ENCODE data around the gene TRIM32.

The TRIM32 gene, protein sequence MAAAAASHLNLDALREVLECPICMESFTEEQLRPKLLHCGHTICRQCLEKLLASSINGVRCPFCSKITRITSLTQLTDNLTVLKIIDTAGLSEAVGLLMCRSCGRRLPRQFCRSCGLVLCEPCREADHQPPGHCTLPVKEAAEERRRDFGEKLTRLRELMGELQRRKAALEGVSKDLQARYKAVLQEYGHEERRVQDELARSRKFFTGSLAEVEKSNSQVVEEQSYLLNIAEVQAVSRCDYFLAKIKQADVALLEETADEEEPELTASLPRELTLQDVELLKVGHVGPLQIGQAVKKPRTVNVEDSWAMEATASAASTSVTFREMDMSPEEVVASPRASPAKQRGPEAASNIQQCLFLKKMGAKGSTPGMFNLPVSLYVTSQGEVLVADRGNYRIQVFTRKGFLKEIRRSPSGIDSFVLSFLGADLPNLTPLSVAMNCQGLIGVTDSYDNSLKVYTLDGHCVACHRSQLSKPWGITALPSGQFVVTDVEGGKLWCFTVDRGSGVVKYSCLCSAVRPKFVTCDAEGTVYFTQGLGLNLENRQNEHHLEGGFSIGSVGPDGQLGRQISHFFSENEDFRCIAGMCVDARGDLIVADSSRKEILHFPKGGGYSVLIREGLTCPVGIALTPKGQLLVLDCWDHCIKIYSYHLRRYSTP

DNA sequence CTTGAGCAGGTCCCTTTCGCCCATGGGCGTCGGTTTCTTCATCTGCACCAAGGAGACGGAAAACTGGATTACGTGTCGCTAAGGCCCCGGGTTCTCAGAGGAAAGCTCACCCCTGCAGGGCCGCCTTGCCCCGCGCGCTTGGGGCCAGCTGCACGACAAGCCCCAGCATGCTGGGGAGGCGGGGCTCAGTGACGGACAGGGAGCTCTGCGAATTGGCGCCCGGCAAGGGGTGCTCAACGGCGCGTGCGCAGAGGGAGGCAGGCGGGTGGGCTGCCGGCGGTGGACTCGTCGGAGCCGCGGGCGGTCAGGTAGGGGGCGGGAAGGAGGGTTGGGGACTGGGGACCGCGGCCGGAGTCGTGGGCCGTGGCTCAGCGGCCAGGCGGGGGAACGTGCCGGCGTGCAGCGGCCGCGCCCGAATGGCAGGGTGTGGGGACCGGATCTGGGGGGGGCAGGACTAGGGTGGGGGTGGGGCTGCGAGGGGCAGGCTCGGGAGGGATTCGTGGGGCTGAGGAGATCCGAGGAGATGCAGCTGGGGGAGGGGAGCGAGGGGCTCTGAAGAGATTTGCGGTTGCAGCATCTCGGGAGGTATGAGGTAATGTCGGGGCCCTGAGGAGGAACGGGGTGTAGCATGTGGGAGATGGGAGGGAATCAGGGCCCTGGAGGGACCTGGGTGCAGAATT lies at the start of gene TRIM32:
Gene TRIM32, plus strand, starts transcription at position 232 of the 680 bp plus-strand sequence. CDS start 10,438 bp downstream, outside the sequence.
- Histone ChIP-seq H3K27me3 (ENCODE audit: control insufficient read depth, insufficient read depth, low read length) (peaks cover 9% of the 10 kb centered on the region), H3K9me3 (ENCODE audit: control insufficient read depth, low read depth, low read length) (no peaks in the 10 kb centered on the region), H3K4me1 (ENCODE audit: control insufficient read depth, low read depth, low read length) (peaks cover 12% of the 10 kb centered on the region), H3K27ac (ENCODE audit: low read length) (no peak within 1 kb of the TSS), H3K9ac (ENCODE audit: low read length) (peak within 1 kb of the TSS; percentile 70), H3K36me3 (ENCODE audit: control insufficient read depth, low read depth, low read length) (no peaks in the 10 kb centered on the region), H3K4me3 (ENCODE audit: low read length) (peak within 1 kb of the TSS; percentile 79)

DNA sequence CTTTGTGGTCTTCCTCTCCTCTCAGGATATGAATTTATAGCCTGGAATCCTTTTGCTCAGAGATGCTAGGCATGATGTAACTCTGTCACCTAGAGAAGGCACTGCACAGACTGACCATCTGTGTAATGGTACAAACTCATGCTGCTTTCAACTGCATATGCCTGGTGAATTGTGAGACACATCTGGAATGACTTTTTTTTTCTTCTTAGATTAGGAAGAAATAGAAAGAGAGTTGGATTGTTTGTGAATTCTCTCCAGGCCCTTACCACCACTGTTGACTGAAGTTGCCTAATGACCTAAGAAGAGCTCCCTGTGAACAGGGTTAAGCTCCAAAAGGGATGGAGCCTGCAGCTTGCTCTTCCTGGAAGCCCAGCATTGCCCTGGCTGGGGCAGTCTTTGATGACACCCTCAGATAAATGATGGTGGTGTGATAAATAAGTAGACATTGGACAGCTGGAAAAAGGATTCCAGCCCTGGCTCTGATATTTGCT lies 47.8 kb upstream of the TRIM32 start:
- H3K4me1 ChIP-seq (ENCODE audit: control insufficient read depth, low read depth, low read length) = no peaks in the 10 kb centered on the region
- H3K4me3 ChIP-seq (ENCODE audit: low read length) = no peak overlapping the region
- no peaks in the 10 kb centered on the region for H3K36me3 ChIP-seq (ENCODE audit: control insufficient read depth, low read depth, low read length)
- no peak overlapping the region for H3K9ac ChIP-seq (ENCODE audit: low read length)
- no peak overlapping the region for H3K27ac ChIP-seq (ENCODE audit: low read length)
- H3K27me3 ChIP-seq (ENCODE audit: control insufficient read depth, insufficient read depth, low read length) = no peaks in the 10 kb centered on the region
- no peaks in the 10 kb centered on the region for H3K9me3 ChIP-seq (ENCODE audit: control insufficient read depth, low read depth, low read length)

DNA sequence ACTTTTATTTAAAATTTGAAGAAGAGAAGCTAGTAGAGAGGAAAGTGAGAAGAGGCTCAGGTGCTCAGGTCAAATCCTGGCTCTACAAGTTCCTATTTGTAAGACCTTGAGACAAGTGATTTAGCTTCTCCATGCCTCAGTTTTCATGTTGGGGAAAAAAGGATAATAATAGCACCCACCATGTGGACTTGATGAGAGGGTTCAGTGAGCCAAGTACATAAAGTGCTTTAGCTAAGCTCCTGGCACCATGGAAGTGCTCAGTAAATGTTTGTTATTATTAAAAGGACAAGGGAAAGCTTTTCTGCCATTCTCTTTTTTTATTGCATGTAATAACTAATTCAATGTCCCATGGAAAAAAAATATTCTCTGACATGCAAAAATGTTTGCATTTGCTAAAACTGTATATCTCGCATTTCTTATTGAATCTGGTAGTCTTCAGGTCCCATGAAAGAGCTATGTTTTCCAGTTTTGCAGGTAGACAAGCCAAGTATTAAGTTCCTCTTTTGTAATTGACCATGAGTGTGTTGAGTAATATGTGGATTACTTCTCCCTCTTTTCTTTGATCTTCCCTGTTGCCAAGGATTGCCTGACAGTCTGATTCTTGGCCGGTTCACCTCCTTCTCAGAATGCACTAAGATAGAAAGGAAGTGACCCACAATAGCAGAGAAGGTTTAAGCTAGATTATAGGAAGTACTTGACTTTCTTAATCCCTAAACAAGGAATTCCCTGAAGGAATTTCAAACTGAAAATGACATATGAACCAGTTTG lies 45.6 kb upstream of the TRIM32 start:
- H3K9ac ChIP-seq (ENCODE audit: low read length) = no peak overlapping the region
- H3K9me3 ChIP-seq (ENCODE audit: control insufficient read depth, low read depth, low read length) = no peaks in the 10 kb centered on the region
- no peaks in the 10 kb centered on the region for H3K36me3 ChIP-seq (ENCODE audit: control insufficient read depth, low read depth, low read length)
- H3K27ac ChIP-seq (ENCODE audit: low read length) = no peak overlapping the region
- H3K27me3 ChIP-seq (ENCODE audit: control insufficient read depth, insufficient read depth, low read length) = no peaks in the 10 kb centered on the region
- H3K4me3 ChIP-seq (ENCODE audit: low read length) = no peak overlapping the region
- no peaks in the 10 kb centered on the region for H3K4me1 ChIP-seq (ENCODE audit: control insufficient read depth, low read depth, low read length)

DNA sequence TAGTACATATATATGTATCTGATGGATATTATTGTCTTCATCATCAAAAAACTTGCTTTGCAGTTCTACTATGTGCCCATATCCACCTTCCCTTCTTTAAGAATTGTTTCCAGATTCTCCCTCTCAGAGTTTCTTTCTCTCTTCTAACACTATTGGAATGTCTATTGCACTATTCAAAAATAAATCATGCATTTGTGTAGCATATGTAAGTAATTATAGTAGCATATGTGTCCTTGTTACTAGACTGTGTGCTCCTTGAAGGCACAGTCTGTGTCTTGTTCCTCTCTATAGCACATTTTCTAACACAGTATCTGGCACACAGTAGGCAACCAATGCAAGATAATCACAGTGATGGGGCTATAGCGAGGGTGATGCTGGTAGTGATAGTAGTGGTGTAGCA lies 43.4 kb upstream of the TRIM32 start:
- no peaks in the 10 kb centered on the region for H3K27me3 ChIP-seq (ENCODE audit: control insufficient read depth, insufficient read depth, low read length)
- H3K9me3 ChIP-seq (ENCODE audit: control insufficient read depth, low read depth, low read length) = no peaks in the 10 kb centered on the region
- H3K36me3 ChIP-seq (ENCODE audit: control insufficient read depth, low read depth, low read length) = no peaks in the 10 kb centered on the region
- H3K4me1 ChIP-seq (ENCODE audit: control insufficient read depth, low read depth, low read length) = no peaks in the 10 kb centered on the region
- H3K27ac ChIP-seq (ENCODE audit: low read length) = no peak overlapping the region
- no peak overlapping the region for H3K4me3 ChIP-seq (ENCODE audit: low read length)
- no peak overlapping the region for H3K9ac ChIP-seq (ENCODE audit: low read length)

GRCh38 chr9:116644091-116644688 lies 42.9 kb upstream of the TRIM32 start:
- Histone ChIP-seq H3K4me3 (ENCODE audit: low read length) (no peak overlapping the region), H3K9ac (ENCODE audit: low read length) (no peak overlapping the region), H3K9me3 (ENCODE audit: control insufficient read depth, low read depth, low read length) (no peaks in the 10 kb centered on the region), H3K27me3 (ENCODE audit: control insufficient read depth, insufficient read depth, low read length) (no peaks in the 10 kb centered on the region), H3K27ac (ENCODE audit: low read length) (no peak overlapping the region), H3K36me3 (ENCODE audit: control insufficient read depth, low read depth, low read length) (no peaks in the 10 kb centered on the region), H3K4me1 (ENCODE audit: control insufficient read depth, low read depth, low read length) (no peaks in the 10 kb centered on the region)

GRCh38 chr9:116646661-116647514 lies 40.2 kb upstream of the TRIM32 start:
- H3K9ac ChIP-seq (ENCODE audit: low read length) = no peak overlapping the region
- H3K36me3 ChIP-seq (ENCODE audit: control insufficient read depth, low read depth, low read length) = no peaks in the 10 kb centered on the region
- H3K4me1 ChIP-seq (ENCODE audit: control insufficient read depth, low read depth, low read length) = no peaks in the 10 kb centered on the region
- no peak overlapping the region for H3K27ac ChIP-seq (ENCODE audit: low read length)
- H3K9me3 ChIP-seq (ENCODE audit: control insufficient read depth, low read depth, low read length) = no peaks in the 10 kb centered on the region
- H3K4me3 ChIP-seq (ENCODE audit: low read length) = no peak overlapping the region
- H3K27me3 ChIP-seq (ENCODE audit: control insufficient read depth, insufficient read depth, low read length) = no peaks in the 10 kb centered on the region

- Histone ChIP-seq H3K9me3 (ENCODE audit: control insufficient read depth, low read depth, low read length) (no peaks in the 10 kb centered on the region), H3K27me3 (ENCODE audit: control insufficient read depth, insufficient read depth, low read length) (no peaks in the 10 kb centered on the region), H3K4me3 (ENCODE audit: low read length) (no peak overlapping the region), H3K9ac (ENCODE audit: low read length) (no peak overlapping the region), H3K27ac (ENCODE audit: low read length) (no peak overlapping the region), H3K4me1 (ENCODE audit: control insufficient read depth, low read depth, low read length) (no peaks in the 10 kb centered on the region), H3K36me3 (ENCODE audit: control insufficient read depth, low read depth, low read length) (no peaks in the 10 kb centered on the region)
Measured at GRCh38 chr9:116647515-116647809, 39.6 kb upstream of the TRIM32 start.

DNA sequence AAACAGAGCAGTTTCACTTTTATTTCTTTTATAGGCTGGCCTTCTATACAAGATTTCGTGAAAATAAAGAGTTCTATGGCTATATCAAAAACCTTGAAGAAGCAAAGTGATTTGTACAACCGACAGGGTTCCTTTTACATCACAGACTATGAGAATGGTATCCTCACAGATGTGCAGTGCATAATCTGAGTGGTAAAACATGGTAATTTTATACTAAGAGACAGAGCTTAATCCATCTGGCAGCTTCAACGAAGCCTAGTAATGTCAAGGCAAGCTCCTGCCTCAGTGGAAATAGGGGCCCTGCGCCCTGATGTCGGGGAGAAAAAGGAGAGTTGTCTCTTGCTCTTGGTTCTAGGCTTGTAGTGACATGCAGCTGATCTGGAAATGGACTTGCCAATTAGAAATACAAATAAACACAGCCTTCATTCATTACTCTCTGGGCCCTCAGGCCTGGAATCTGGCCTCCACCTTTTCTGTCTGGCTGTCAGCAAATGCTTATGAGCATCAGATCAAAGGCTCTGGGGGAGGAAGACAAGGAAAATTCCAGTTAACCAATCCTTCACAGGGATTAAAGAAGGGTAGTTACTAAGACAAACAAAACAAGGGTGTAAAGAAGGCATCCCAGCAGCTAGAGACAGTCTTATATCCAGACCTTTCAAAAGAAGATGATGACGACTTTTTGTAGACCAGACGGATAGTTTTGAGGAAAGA lies 33.6 kb upstream of the TRIM32 start:
- Histone ChIP-seq H3K36me3 (ENCODE audit: control insufficient read depth, low read depth, low read length) (no peaks in the 10 kb centered on the region), H3K4me3 (ENCODE audit: low read length) (no peak overlapping the region), H3K9me3 (ENCODE audit: control insufficient read depth, low read depth, low read length) (no peaks in the 10 kb centered on the region), H3K4me1 (ENCODE audit: control insufficient read depth, low read depth, low read length) (peaks cover 5% of the 10 kb centered on the region), H3K9ac (ENCODE audit: low read length) (no peak overlapping the region), H3K27ac (ENCODE audit: low read length) (no peak overlapping the region), H3K27me3 (ENCODE audit: control insufficient read depth, insufficient read depth, low read length) (no peaks in the 10 kb centered on the region)

DNA sequence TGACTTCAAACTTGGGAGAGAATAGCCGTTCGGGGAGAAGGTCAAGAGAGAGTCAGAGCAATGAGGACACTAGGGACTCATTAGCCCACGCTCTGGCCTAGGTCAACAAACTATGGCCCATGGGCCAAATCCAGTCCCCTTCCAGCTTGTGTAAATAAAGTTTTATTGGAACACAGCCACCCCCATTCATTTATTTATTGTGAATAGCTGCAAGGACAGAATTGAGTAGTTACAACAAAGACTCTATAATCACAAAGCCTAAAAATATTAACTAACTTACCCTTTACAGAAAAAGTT lies 33.1 kb upstream of the TRIM32 start:
- Histone ChIP-seq H3K9me3 (ENCODE audit: control insufficient read depth, low read depth, low read length) (no peaks in the 10 kb centered on the region), H3K27me3 (ENCODE audit: control insufficient read depth, insufficient read depth, low read length) (no peaks in the 10 kb centered on the region), H3K4me1 (ENCODE audit: control insufficient read depth, low read depth, low read length) (peaks cover 5% of the 10 kb centered on the region), H3K27ac (ENCODE audit: low read length) (no peak overlapping the region), H3K4me3 (ENCODE audit: low read length) (no peak overlapping the region), H3K9ac (ENCODE audit: low read length) (no peak overlapping the region), H3K36me3 (ENCODE audit: control insufficient read depth, low read depth, low read length) (no peaks in the 10 kb centered on the region)

GRCh38 chr9:116656501-116656971 lies 30.6 kb upstream of the TRIM32 start:
- H3K27me3 ChIP-seq (ENCODE audit: control insufficient read depth, insufficient read depth, low read length) = no peaks in the 10 kb centered on the region
- no peaks in the 10 kb centered on the region for H3K36me3 ChIP-seq (ENCODE audit: control insufficient read depth, low read depth, low read length)
- no peaks in the 10 kb centered on the region for H3K9me3 ChIP-seq (ENCODE audit: control insufficient read depth, low read depth, low read length)
- no peak overlapping the region for H3K9ac ChIP-seq (ENCODE audit: low read length)
- no peak overlapping the region for H3K4me3 ChIP-seq (ENCODE audit: low read length)
- H3K4me1 ChIP-seq (ENCODE audit: control insufficient read depth, low read depth, low read length) = peaks cover 5% of the 10 kb centered on the region
- no peak overlapping the region for H3K27ac ChIP-seq (ENCODE audit: low read length)

Data from iPS-18a (cell line).